HEK293 (cell line): ENCODE results near the gene RPGRIP1L.

Experiments used
- CTCF ChIA-PET: fragments of 350-600 bp; formaldehyde crosslinking; extraction: SDS; loops from one replicate; lab custom pipeline; 2021; ENCODE audit warnings: antibody characterized with exemption; lab: Yijun Ruan, JAX
- POLR2A ChIA-PET: fragments of 300-600 bp; formaldehyde crosslinking; extraction: SDS; loops from one replicate; lab custom pipeline; 2020; ENCODE audit warnings: antibody characterized with exemption, inconsistent platforms; lab: Yijun Ruan, JAX
- H3K27ac ChIP-seq: fragments of 200-500 bp; sonication (Bioruptor generic); 2 replicates; pipeline ENCODE4 v1.5.1; 2014; ENCODE audit warnings: low read depth, low read length, control low read depth, inconsistent platforms; ENCODE audit errors: extremely low read depth
- H3K36me3 ChIP-seq, 2 experiments: fragments of 200-500 bp in 1 of 2; sonication (Bioruptor generic) in 1 of 2; 1 replicate in 1 of 2; 2 replicates in 1 of 2; pipeline ENCODE4 v1.5.1; 2014 to 2017; ENCODE audit warnings: inconsistent platforms in 2 of 2, low read length in 2 of 2; ENCODE audit not compliant: control insufficient read depth in 2 of 2, insufficient read depth in 1 of 2
- H3K4me1 ChIP-seq: fragments of 200-500 bp; sonication (Bioruptor generic); 2 replicates; pipeline ENCODE4 v1.5.1; 2014; ENCODE audit warnings: mild to moderate bottlenecking, low read length, inconsistent platforms; ENCODE audit not compliant: control insufficient read depth, insufficient read depth
- H3K4me3 ChIP-seq: 2 replicates; pipeline ENCODE4 v1.5.1; 2011; ENCODE audit warnings: low read depth, mild to moderate bottlenecking, control low read depth, low read length, moderate library complexity
- H3K9me3 ChIP-seq: fragments of 200-500 bp; sonication (Bioruptor generic); 2 replicates; pipeline ENCODE4 v1.5.1; 2014; ENCODE audit warnings: low read depth, low read length, inconsistent platforms; ENCODE audit not compliant: control insufficient read depth, insufficient read depth
- HOXA7 ChIP-seq: sonication (generic); formaldehyde crosslinking; IDR thresholded peaks from 2 replicates; pipeline ENCODE4 v1.8.1; 2022; ENCODE audit warnings: missing genetic modification reagents, borderline replicate concordance
- SP7 ChIP-seq: fragments of 450-650 bp; formaldehyde crosslinking; IDR thresholded peaks from 2 replicates; pipeline ENCODE4 v1.5.1; 2016; ENCODE audit warnings: missing biosample characterization, missing genetic modification characterization
- TRIM28 ChIP-seq: IDR thresholded peaks from 2 replicates; pipeline ENCODE4 v1.6.1; 2011; ENCODE audit warnings: low read length, control low read depth, borderline replicate concordance
- YY2 ChIP-seq: fragments of 450-650 bp; formaldehyde crosslinking; IDR thresholded peaks from 2 replicates; pipeline ENCODE4 v1.5.1; 2016; ENCODE audit warnings: missing biosample characterization, missing genetic modification characterization
- ZIC2 ChIP-seq: fragments of 450-650 bp; formaldehyde crosslinking; IDR thresholded peaks from 2 replicates; pipeline ENCODE4 v1.5.1; 2016; ENCODE audit warnings: missing biosample characterization, missing genetic modification characterization
- ZNF114 ChIP-seq: fragments of 450-650 bp; formaldehyde crosslinking; IDR thresholded peaks from 2 replicates; pipeline ENCODE4 v1.5.0; 2017; ENCODE audit warnings: missing biosample characterization, missing genetic modification characterization
- ZNF157 ChIP-seq: fragments of 450-650 bp; formaldehyde crosslinking; IDR thresholded peaks from 2 replicates; pipeline ENCODE4 v1.5.1; 2016; ENCODE audit warnings: missing biosample characterization, missing genetic modification characterization
- ZNF2 ChIP-seq: fragments of 450-650 bp; formaldehyde crosslinking; IDR thresholded peaks from 2 replicates; pipeline ENCODE4 v1.5.1; 2016; ENCODE audit warnings: missing biosample characterization, missing genetic modification characterization
- ZNF223 ChIP-seq: fragments of 450-650 bp; formaldehyde crosslinking; IDR thresholded peaks from 2 replicates; pipeline ENCODE4 v1.5.1; 2016; ENCODE audit warnings: missing biosample characterization, missing genetic modification characterization
- ZNF266 ChIP-seq: fragments of 450-650 bp; formaldehyde crosslinking; IDR thresholded peaks from 2 replicates; pipeline ENCODE4 v1.5.1; 2016; ENCODE audit warnings: missing biosample characterization, missing genetic modification characterization, low read depth
- ZNF423 ChIP-seq: fragments of 450-650 bp; formaldehyde crosslinking; IDR thresholded peaks from 2 replicates; pipeline ENCODE4 v1.5.1; 2016; ENCODE audit warnings: missing biosample characterization, missing genetic modification characterization
- ZNF529 ChIP-seq: fragments of 450-650 bp; formaldehyde crosslinking; IDR thresholded peaks from 2 replicates; pipeline ENCODE4 v1.5.1; 2017; ENCODE audit warnings: missing genetic modification characterization, missing biosample characterization; ENCODE audit not compliant: insufficient replicate concordance
- ZNF549 ChIP-seq: fragments of 450-650 bp; IDR thresholded peaks from 2 replicates; pipeline ENCODE4 v1.5.1; 2018; ENCODE audit warnings: missing biosample characterization, missing genetic modification characterization, mild to moderate bottlenecking, inconsistent platforms, moderate library complexity
- ZNF561 ChIP-seq: fragments of 450-650 bp; IDR thresholded peaks from 2 replicates; pipeline ENCODE4 v1.5.1; 2018; ENCODE audit warnings: missing biosample characterization, missing genetic modification characterization, borderline replicate concordance
- ZNF624 ChIP-seq: fragments of 450-650 bp; formaldehyde crosslinking; IDR thresholded peaks from 2 replicates; pipeline ENCODE4 v1.5.1; 2017; ENCODE audit warnings: missing biosample characterization, missing genetic modification characterization
- ZNF701 ChIP-seq: fragments of 450-650 bp; formaldehyde crosslinking; IDR thresholded peaks from 2 replicates; pipeline ENCODE4 v1.5.1; 2016; ENCODE audit warnings: missing biosample characterization, missing genetic modification characterization
- ZNF776 ChIP-seq: fragments of 450-650 bp; formaldehyde crosslinking; IDR thresholded peaks from 2 replicates; pipeline ENCODE4 v1.5.0; 2017; ENCODE audit warnings: missing biosample characterization, missing genetic modification characterization, borderline replicate concordance
- ZSCAN16 ChIP-seq: fragments of 450-650 bp; formaldehyde crosslinking; IDR thresholded peaks from 2 replicates; pipeline ENCODE4 v1.5.1; 2016; ENCODE audit warnings: missing biosample characterization, missing genetic modification characterization
- ZSCAN23 ChIP-seq: fragments of 450-650 bp; formaldehyde crosslinking; IDR thresholded peaks from 2 replicates; pipeline ENCODE4 v1.5.1; 2016; ENCODE audit warnings: missing biosample characterization, missing genetic modification characterization
- TF ChIP-seq, protein P1 (sequence below): fragments of 450-650 bp; formaldehyde crosslinking; IDR thresholded peaks from 2 replicates; pipeline ENCODE4 v1.5.1; 2016; ENCODE audit warnings: missing biosample characterization, missing genetic modification characterization
- TF ChIP-seq, protein P2 (sequence below): fragments of 450-650 bp; formaldehyde crosslinking; IDR thresholded peaks from 2 replicates; pipeline ENCODE4 v1.5.1; 2016; ENCODE audit warnings: missing biosample characterization, missing genetic modification characterization, low read depth

Gene RPGRIP1L

GRCh38 chr16:53692146-53692545, 11.5 kb downstream of the RPGRIP1L start (continued):
- TF ChIP-seq ZNF776 (tag by site-specific recombination) (no peak), TRIM28 (no peak), ZNF549 (tag by site-specific recombination) (no peak), ZNF423 (tag by site-specific recombination) (no peak), ZNF223 (tag by site-specific recombination) (no peak), ZNF157 (tag by site-specific recombination) (no peak), ZIC2 (no peak), ZNF561 (tag by site-specific recombination) (no peak), YY2 (tag by site-specific recombination) (no peak), ZNF529 (no peak)

GRCh38 chr16:53690771-53691170, 12.9 kb downstream of the RPGRIP1L start:
- Histone ChIP-seq H3K9me3 (no peaks in the 10 kb centered on the region), H3K4me1 (no peaks in the 10 kb centered on the region), H3K4me3 (no peak overlapping the region), H3K27ac (no peak overlapping the region), H3K36me3 (peaks cover under 1 to 41% of the 10 kb centered on the region in 2 experiments)
- TF ChIP-seq ZNF624 (tag by site-specific recombination), result no peak
- TF ChIP-seq ZNF701 (tag by site-specific recombination), result no peak
- TF ChIP-seq, protein P1, sequence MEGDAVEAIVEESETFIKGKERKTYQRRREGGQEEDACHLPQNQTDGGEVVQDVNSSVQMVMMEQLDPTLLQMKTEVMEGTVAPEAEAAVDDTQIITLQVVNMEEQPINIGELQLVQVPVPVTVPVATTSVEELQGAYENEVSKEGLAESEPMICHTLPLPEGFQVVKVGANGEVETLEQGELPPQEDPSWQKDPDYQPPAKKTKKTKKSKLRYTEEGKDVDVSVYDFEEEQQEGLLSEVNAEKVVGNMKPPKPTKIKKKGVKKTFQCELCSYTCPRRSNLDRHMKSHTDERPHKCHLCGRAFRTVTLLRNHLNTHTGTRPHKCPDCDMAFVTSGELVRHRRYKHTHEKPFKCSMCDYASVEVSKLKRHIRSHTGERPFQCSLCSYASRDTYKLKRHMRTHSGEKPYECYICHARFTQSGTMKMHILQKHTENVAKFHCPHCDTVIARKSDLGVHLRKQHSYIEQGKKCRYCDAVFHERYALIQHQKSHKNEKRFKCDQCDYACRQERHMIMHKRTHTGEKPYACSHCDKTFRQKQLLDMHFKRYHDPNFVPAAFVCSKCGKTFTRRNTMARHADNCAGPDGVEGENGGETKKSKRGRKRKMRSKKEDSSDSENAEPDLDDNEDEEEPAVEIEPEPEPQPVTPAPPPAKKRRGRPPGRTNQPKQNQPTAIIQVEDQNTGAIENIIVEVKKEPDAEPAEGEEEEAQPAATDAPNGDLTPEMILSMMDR (tag by site-specific recombination), result no peak
- no peak for TF ChIP-seq ZSCAN23
- TF ChIP-seq ZNF223 (tag by site-specific recombination), result no peak
- no peak for TF ChIP-seq ZNF266 (tag by site-specific recombination)
- no peak for TF ChIP-seq ZNF114
- ChIA-PET POLR2A (interaction anchor here (1.2 kb wide), 1 partner anchor 13 kb away, joined by 3 read pairs; the partner anchor contains the start of genes FTO and RPGRIP1L), CTCF (interaction anchor here (0.9 kb wide), 1 partner anchor 8 kb away, joined by 4 read pairs; no protein-coding TSS in a partner anchor)

GRCh38 chr16:53689636-53690035, 14.0 kb downstream of the RPGRIP1L start:
- peaks cover 9 to 43% of the 10 kb centered on the region in 2 experiments for H3K36me3 ChIP-seq
- TF ChIP-seq ZNF266 (tag by site-specific recombination), result no peak
- no peak for TF ChIP-seq ZNF2 (tag by site-specific recombination)
- TF ChIP-seq SP7 (tag by site-specific recombination), result no peak
- TF ChIP-seq, protein P2, sequence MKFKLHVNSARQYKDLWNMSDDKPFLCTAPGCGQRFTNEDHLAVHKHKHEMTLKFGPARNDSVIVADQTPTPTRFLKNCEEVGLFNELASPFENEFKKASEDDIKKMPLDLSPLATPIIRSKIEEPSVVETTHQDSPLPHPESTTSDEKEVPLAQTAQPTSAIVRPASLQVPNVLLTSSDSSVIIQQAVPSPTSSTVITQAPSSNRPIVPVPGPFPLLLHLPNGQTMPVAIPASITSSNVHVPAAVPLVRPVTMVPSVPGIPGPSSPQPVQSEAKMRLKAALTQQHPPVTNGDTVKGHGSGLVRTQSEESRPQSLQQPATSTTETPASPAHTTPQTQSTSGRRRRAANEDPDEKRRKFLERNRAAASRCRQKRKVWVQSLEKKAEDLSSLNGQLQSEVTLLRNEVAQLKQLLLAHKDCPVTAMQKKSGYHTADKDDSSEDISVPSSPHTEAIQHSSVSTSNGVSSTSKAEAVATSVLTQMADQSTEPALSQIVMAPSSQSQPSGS, result no peak
- TF ChIP-seq ZSCAN16 (tag by site-specific recombination), result no peak
- no peak for TF ChIP-seq HOXA7 (CRISPR knock-in tag)
- H3K9me3 ChIP-seq, result no peaks in the 10 kb centered on the region
- no peak overlapping the region for H3K4me3 ChIP-seq
- ChIA-PET CTCF (no interaction called here), POLR2A (interaction anchor here (1.2 kb wide), 1 partner anchor 14 kb away, joined by 3 read pairs; the partner anchor contains the start of genes FTO and RPGRIP1L)
- H3K27ac ChIP-seq, result no peak overlapping the region
- no peaks in the 10 kb centered on the region for H3K4me1 ChIP-seq
